ENCODE results near the gene S100A11. TPM values are rescaled to one million over a fixed set of nuclear protein-coding genes. Genes with fewer than 3 reads are reported as not detected.

Gene S100A11
- total RNA-seq, 1 experiment from 2014 or later = 126 TPM

DNA sequence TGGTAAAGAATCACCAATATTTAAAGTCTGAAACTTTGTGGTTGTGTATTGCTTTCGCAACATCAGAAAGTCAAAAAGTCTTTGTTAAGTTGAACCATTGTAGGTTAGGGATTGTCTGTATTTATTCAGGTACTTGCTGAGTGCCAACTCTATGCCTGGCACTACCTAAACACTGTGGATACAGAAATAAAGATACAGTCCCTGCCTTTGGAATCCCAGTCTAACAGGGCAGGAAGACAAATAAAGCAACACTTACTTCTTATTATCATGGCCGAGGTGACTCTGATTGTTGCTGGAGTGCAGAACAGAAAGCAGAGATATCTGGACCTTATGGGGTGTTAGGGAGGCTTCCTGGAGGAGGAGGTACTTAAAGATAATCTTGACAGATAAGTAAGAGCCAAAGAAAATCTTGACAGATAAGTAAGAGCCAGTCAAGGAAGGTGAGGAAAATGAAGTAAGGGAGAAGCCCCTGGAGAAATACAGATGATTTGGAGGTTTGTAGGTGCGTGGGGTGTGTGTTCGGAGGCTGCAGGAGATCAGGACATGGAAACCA is 31.4 kb downstream of the S100A11 start (continued):
- TF ChIP-seq, protein P1, sequence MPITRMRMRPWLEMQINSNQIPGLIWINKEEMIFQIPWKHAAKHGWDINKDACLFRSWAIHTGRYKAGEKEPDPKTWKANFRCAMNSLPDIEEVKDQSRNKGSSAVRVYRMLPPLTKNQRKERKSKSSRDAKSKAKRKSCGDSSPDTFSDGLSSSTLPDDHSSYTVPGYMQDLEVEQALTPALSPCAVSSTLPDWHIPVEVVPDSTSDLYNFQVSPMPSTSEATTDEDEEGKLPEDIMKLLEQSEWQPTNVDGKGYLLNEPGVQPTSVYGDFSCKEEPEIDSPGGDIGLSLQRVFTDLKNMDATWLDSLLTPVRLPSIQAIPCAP (CRISPR knock-in tag; IDR thresholded peaks at IDR 0.05) = no peak
- TF ChIP-seq KAT7 (CRISPR knock-in tag; IDR thresholded peaks at IDR 0.05; ENCODE audit: borderline replicate concordance) (no peak), GTF2I (CRISPR knock-in tag; conservative IDR thresholded peaks at IDR 0.05) (no peak), ETV6 (CRISPR knock-in tag; IDR thresholded peaks at IDR 0.05) (no peak), ZNF121 (CRISPR knock-in tag; IDR thresholded peaks at IDR 0.05) (no peak), CBFB (CRISPR knock-in tag; IDR thresholded peaks at IDR 0.05; ENCODE audit: low read depth) (no peak), ZNF219 (CRISPR knock-in tag; IDR thresholded peaks at IDR 0.05; ENCODE audit: borderline replicate concordance) (no peak), ZNF416 (CRISPR knock-in tag; IDR thresholded peaks at IDR 0.05) (no peak), CREB1 (CRISPR knock-in tag; IDR thresholded peaks at IDR 0.05) (no peak)
- TF ChIP-seq, protein P2, sequence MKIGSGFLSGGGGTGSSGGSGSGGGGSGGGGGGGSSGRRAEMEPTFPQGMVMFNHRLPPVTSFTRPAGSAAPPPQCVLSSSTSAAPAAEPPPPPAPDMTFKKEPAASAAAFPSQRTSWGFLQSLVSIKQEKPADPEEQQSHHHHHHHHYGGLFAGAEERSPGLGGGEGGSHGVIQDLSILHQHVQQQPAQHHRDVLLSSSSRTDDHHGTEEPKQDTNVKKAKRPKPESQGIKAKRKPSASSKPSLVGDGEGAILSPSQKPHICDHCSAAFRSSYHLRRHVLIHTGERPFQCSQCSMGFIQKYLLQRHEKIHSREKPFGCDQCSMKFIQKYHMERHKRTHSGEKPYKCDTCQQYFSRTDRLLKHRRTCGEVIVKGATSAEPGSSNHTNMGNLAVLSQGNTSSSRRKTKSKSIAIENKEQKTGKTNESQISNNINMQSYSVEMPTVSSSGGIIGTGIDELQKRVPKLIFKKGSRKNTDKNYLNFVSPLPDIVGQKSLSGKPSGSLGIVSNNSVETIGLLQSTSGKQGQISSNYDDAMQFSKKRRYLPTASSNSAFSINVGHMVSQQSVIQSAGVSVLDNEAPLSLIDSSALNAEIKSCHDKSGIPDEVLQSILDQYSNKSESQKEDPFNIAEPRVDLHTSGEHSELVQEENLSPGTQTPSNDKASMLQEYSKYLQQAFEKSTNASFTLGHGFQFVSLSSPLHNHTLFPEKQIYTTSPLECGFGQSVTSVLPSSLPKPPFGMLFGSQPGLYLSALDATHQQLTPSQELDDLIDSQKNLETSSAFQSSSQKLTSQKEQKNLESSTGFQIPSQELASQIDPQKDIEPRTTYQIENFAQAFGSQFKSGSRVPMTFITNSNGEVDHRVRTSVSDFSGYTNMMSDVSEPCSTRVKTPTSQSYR (CRISPR knock-in tag; IDR thresholded peaks at IDR 0.05) = no peak
- TF ChIP-seq, protein P3, sequence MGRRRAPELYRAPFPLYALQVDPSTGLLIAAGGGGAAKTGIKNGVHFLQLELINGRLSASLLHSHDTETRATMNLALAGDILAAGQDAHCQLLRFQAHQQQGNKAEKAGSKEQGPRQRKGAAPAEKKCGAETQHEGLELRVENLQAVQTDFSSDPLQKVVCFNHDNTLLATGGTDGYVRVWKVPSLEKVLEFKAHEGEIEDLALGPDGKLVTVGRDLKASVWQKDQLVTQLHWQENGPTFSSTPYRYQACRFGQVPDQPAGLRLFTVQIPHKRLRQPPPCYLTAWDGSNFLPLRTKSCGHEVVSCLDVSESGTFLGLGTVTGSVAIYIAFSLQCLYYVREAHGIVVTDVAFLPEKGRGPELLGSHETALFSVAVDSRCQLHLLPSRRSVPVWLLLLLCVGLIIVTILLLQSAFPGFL (CRISPR knock-in tag; IDR thresholded peaks at IDR 0.05; ENCODE audit: borderline replicate concordance) = no peak
- TF ChIP-seq, protein P4, sequence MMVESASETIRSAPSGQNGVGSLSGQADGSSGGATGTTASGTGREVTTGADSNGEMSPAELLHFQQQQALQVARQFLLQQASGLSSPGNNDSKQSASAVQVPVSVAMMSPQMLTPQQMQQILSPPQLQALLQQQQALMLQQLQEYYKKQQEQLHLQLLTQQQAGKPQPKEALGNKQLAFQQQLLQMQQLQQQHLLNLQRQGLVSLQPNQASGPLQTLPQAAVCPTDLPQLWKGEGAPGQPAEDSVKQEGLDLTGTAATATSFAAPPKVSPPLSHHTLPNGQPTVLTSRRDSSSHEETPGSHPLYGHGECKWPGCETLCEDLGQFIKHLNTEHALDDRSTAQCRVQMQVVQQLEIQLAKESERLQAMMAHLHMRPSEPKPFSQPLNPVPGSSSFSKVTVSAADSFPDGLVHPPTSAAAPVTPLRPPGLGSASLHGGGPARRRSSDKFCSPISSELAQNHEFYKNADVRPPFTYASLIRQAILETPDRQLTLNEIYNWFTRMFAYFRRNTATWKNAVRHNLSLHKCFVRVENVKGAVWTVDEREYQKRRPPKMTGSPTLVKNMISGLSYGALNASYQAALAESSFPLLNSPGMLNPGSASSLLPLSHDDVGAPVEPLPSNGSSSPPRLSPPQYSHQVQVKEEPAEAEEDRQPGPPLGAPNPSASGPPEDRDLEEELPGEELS (CRISPR knock-in tag; IDR thresholded peaks at IDR 0.05) = no peak
- TF ChIP-seq, protein P5, sequence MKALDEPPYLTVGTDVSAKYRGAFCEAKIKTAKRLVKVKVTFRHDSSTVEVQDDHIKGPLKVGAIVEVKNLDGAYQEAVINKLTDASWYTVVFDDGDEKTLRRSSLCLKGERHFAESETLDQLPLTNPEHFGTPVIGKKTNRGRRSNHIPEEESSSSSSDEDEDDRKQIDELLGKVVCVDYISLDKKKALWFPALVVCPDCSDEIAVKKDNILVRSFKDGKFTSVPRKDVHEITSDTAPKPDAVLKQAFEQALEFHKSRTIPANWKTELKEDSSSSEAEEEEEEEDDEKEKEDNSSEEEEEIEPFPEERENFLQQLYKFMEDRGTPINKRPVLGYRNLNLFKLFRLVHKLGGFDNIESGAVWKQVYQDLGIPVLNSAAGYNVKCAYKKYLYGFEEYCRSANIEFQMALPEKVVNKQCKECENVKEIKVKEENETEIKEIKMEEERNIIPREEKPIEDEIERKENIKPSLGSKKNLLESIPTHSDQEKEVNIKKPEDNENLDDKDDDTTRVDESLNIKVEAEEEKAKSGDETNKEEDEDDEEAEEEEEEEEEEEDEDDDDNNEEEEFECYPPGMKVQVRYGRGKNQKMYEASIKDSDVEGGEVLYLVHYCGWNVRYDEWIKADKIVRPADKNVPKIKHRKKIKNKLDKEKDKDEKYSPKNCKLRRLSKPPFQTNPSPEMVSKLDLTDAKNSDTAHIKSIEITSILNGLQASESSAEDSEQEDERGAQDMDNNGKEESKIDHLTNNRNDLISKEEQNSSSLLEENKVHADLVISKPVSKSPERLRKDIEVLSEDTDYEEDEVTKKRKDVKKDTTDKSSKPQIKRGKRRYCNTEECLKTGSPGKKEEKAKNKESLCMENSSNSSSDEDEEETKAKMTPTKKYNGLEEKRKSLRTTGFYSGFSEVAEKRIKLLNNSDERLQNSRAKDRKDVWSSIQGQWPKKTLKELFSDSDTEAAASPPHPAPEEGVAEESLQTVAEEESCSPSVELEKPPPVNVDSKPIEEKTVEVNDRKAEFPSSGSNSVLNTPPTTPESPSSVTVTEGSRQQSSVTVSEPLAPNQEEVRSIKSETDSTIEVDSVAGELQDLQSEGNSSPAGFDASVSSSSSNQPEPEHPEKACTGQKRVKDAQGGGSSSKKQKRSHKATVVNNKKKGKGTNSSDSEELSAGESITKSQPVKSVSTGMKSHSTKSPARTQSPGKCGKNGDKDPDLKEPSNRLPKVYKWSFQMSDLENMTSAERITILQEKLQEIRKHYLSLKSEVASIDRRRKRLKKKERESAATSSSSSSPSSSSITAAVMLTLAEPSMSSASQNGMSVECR (CRISPR knock-in tag; IDR thresholded peaks at IDR 0.05; ENCODE audit: borderline replicate concordance) = no peak
- TF ChIP-seq, protein P6, sequence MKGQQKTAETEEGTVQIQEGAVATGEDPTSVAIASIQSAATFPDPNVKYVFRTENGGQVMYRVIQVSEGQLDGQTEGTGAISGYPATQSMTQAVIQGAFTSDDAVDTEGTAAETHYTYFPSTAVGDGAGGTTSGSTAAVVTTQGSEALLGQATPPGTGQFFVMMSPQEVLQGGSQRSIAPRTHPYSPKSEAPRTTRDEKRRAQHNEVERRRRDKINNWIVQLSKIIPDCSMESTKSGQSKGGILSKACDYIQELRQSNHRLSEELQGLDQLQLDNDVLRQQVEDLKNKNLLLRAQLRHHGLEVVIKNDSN (CRISPR knock-in tag; IDR thresholded peaks at IDR 0.05) = no peak
